AML-193 (cell line): ENCODE measurements around the gene RP9.
A peak's percentile ranks its signal among the peaks of the same experiment; 100 is the strongest.

Source experiments
- DNase-seq, 2 experiments: peaks; one replicate each; lab custom pipeline; 2025; lab: John Stamatoyannopoulos, UW

The RP9 gene

GRCh38 chr7:33109005-33109757, at the start of gene RP9:
Gene RP9 (minus strand): TSS chr7:33109404. CDS start chr7:33109372, 32 bp downstream.
- peak; percentile 52 to 60 for DNase-seq

- no peak for DNase-seq
Observed at GRCh38 chr7:33157781-33158180, 48.6 kb upstream of the RP9 start.

- no peak for DNase-seq
Observed at GRCh38 chr7:33157311-33157710, 48.1 kb upstream of the RP9 start.

- no peak for DNase-seq
Observed at GRCh38 chr7:33156441-33156840, 47.2 kb upstream of the RP9 start.

GRCh38 chr7:33155811-33156210, 46.6 kb upstream of the RP9 start:
- DNase-seq = no peak

GRCh38 chr7:33152087-33152486, 42.9 kb upstream of the RP9 start:
- DNase-seq = no peak

- no peak for DNase-seq
Observed at GRCh38 chr7:33145156-33145555, 36.0 kb upstream of the RP9 start.

- DNase-seq = no peak
Observed at GRCh38 chr7:33143996-33144718, 35.0 kb upstream of the RP9 start.

GRCh38 chr7:33142585-33142984, 33.4 kb upstream of the RP9 start:
- DNase-seq = no peak

- no peak for DNase-seq
Observed at GRCh38 chr7:33137103-33137502, 27.9 kb upstream of the RP9 start.

- DNase-seq = no peak
Observed at GRCh38 chr7:33130184-33130583, 21.0 kb upstream of the RP9 start.

- no peak for DNase-seq
Observed at GRCh38 chr7:33129806-33130153, 20.6 kb upstream of the RP9 start.

GRCh38 chr7:33128990-33129805, 20.0 kb upstream of the RP9 start, which contains the start of gene BBS9:
Gene BBS9 (plus strand): TSS chr7:33129564. CDS start chr7:33146253, 16,689 bp downstream.
- DNase-seq = peak; percentile 94 to 96

- no peak for DNase-seq
Observed at GRCh38 chr7:33128631-33128989, 19.4 kb upstream of the RP9 start.

- no peak for DNase-seq
Observed at GRCh38 chr7:33127085-33127484, 17.9 kb upstream of the RP9 start.

GRCh38 chr7:33118383-33118782, 9.2 kb upstream of the RP9 start:
- no peak for DNase-seq

GRCh38 chr7:33114976-33115375, 5.8 kb upstream of the RP9 start:
- no peak for DNase-seq

- no peak for DNase-seq
Observed at GRCh38 chr7:33111614-33112013, 2.4 kb upstream of the RP9 start.

- DNase-seq = no peak
Observed at GRCh38 chr7:33109758-33110238, 594 bp upstream of the RP9 start.

GRCh38 chr7:33108554-33109004, 625 bp downstream of the RP9 start:
- DNase-seq = peak in 1 of 2 experiments; percentile 56

GRCh38 chr7:33107136-33108066, 1.8 kb downstream of the RP9 start:
- DNase-seq = peak; percentile 41 to 55
